ENCODE results near the gene ZC2HC1B. TPM values are rescaled to one million over a fixed set of nuclear protein-coding genes. Genes with fewer than 3 reads are reported as not detected.

ZC2HC1B gene
- total and polyA plus RNA-seq, 10 of the 15 experiments (the other 5 are each of a cell fraction or from before 2014, with no cell fraction given): 0.09 to 0.36 (median 0.31) TPM; not detected in 5

- TF ChIP-seq E2F4 (IDR thresholded peaks at IDR 0.05; ENCODE audit: low read depth, low read length): no peak
Measured at GRCh38 chr6:143955971-143956370, 91.7 kb downstream of the ZC2HC1B start (continued).

GRCh38 chr6:143957679-143958274 is 93.5 kb downstream of the ZC2HC1B start:
- WGBS (ENCODE audit: insufficient coverage, insufficient replicate concordance, low lambda C conversion rate, missing lambda C conversion rate): 72% methylated on average over 4 of the region's 4 CpGs
- Histone ChIP-seq H3K36me3 (ENCODE audit: control insufficient read depth in 2 of 2, insufficient read depth in 2 of 2, low read length in 1 of 2) (no peaks in the 10 kb centered on the region), H3K4me1 (ENCODE audit: control insufficient read depth, insufficient read depth, low read length) (no peaks in the 10 kb centered on the region; the same call in 1 of the 2 replicates), H3K27me3 (replicated peaks in 1 of 2; ENCODE audit: control insufficient read depth in 2 of 2, insufficient read depth in 2 of 2, low read length in 1 of 2) (no peaks in the 10 kb centered on the region), H3K79me2 (ENCODE audit: control insufficient read depth, insufficient read depth, low read length) (no peaks in the 10 kb centered on the region), H3K4me3 (no peak overlapping the region), H4K20me1 (ENCODE audit: control insufficient read depth, insufficient read depth) (no peaks in the 10 kb centered on the region), H3K9me3 (replicated peaks; ENCODE audit: control insufficient read depth, insufficient read depth, low read length) (no peaks in the 10 kb centered on the region), H3K27ac (ENCODE audit: control insufficient read depth, insufficient read depth) (no peak overlapping the region), H3K9ac (ENCODE audit: control insufficient read depth, insufficient read depth, low read length) (no peak overlapping the region), H3K4me2 (ENCODE audit: control insufficient read depth, insufficient read depth) (no peak overlapping the region), H2AFZ (ENCODE audit: control insufficient read depth, low read depth, low read length) (no peak overlapping the region)
- no peak for FAIRE-seq
- intact Hi-C loops (cut with micrococcal nuclease; ENCODE audit: unreplicated experiment): no loop called here
- SMC1A ChIA-PET (ENCODE audit: uncharacterized antibody, unreplicated experiment): no interaction called here
- no peak for ATAC-seq
- CTCF ChIA-PET: interaction anchor here (1.0 to 3.1 kb wide), 5 partner anchors 16 to 382 kb away, joined by 3 to 15 read pairs (median 5); no protein-coding TSS in a partner anchor
- POLR2A ChIA-PET: interaction anchor here (1.4 kb wide), 1 partner anchor 18 kb away, joined by 4 read pairs; no protein-coding TSS in a partner anchor
- BruUV-seq (replicated peaks): no TSS peak
- RAD21 ChIA-PET (ENCODE audit: unreplicated experiment): interaction anchor here (2.6 kb wide), 1 partner anchor 18 kb away, joined by 5 read pairs; no protein-coding TSS in a partner anchor
- in situ Hi-C loops (cut with MboI): no loop called here
- no peak for DNase-seq (ENCODE audit: low read depth, low spot score)
- TF ChIP-seq SP1 (IDR thresholded peaks at IDR 0.05; ENCODE audit: low read depth, low read length): no peak
- TF ChIP-seq BCL3 (IDR thresholded peaks at IDR 0.05; ENCODE audit: borderline replicate concordance, insufficient read depth, low read depth, low read length, poor library complexity, severe bottlenecking): no peak
- TF ChIP-seq RFX5 (IDR thresholded peaks at IDR 0.05; ENCODE audit: low read depth, low read length): no peak
- TF ChIP-seq RELB (IDR thresholded peaks at IDR 0.05; ENCODE audit: low read depth): no peak
- no peak for TF ChIP-seq MXI1 (IDR thresholded peaks at IDR 0.05; ENCODE audit: low read depth, low read length)
- TF ChIP-seq HCFC1 (IDR thresholded peaks at IDR 0.05; ENCODE audit: low read length): no peak
- no peak for TF ChIP-seq POLR2AphosphoS5 (IDR thresholded peaks at IDR 0.05; ENCODE audit: low read length)
- TF ChIP-seq ZNF687 (IDR thresholded peaks at IDR 0.05): no peak
- no peak for TF ChIP-seq FOS (IDR thresholded peaks at IDR 0.05; ENCODE audit: borderline replicate concordance, extremely low read depth, insufficient read length)
- no peak for TF ChIP-seq SKIL (IDR thresholded peaks at IDR 0.05; ENCODE audit: low read depth, poor library complexity, severe bottlenecking)
